ENCODE measurements around the gene BBX. TPM values are rescaled to one million over a fixed set of nuclear protein-coding genes. Genes with fewer than 3 reads are reported as not detected.

Gene BBX
- total RNA-seq, 5 donors from 2014 or later (not counting 1 experiment from before 2014, with no cell fraction given): 67.7 to 89.8 (median 82.0) TPM

GRCh38 chr3:107753494-107753893 lies 230.7 kb downstream of the BBX start:
- WGBS (ENCODE audit: insufficient coverage): 17% methylated on average over 1 of the region's 2 CpGs
- Histone ChIP-seq H3K27me3 (replicated peaks in 1 of 2; ENCODE audit: control insufficient read depth in 2 of 2, extremely low read depth in 1 of 2, insufficient read depth in 2 of 2, low read length in 1 of 2) (no peaks in the 10 kb centered on the region), H3K36me3 (ENCODE audit: control insufficient read depth in 2 of 2, extremely low read depth in 1 of 2, insufficient read depth in 1 of 2, low read length in 1 of 2) (peaks cover 6 to 24% of the 10 kb centered on the region in 2 donors), H3K4me1 (ENCODE audit: control insufficient read depth in 1 of 2, extremely low read depth in 1 of 2, insufficient read depth in 2 of 2, low read length in 2 of 2) (no peaks in the 10 kb centered on the region), H3K27ac (ENCODE audit: low read length) (no peak overlapping the region), H3K9me3 (no peaks in the 10 kb centered on the region), H3K4me3 (ENCODE audit: control insufficient read depth in 1 of 2, extremely low read depth in 1 of 2, low read length in 1 of 2) (no peak overlapping the region)
- ChIA-PET CTCF (interaction anchor here in 1 of 2 donors (0.6 to 2.2 kb wide), 2 partner anchors 93 to 1156 kb away, joined by 3 to 5 read pairs; no protein-coding TSS in a partner anchor), POLR2A (no interaction called here)
- DNase-seq: peak in 10 of 35 experiments; percentile 1 to 26 (median 4)
- H3K27me3 Mint-ChIP-seq: no peaks in the 10 kb centered on the region
- peak in 1 of 4 experiments; percentile 56 for ATAC-seq (replicated peaks in 1 of 4)
- H3K27ac Mint-ChIP-seq: no peak overlapping the region
- H3K36me3 Mint-ChIP-seq: peaks cover 51% of the 10 kb centered on the region
- H3K4me3 Mint-ChIP-seq: no peak overlapping the region
- no peaks in the 10 kb centered on the region for H3K9me3 Mint-ChIP-seq
- H3K4me1 Mint-ChIP-seq: no peaks in the 10 kb centered on the region

DNA sequence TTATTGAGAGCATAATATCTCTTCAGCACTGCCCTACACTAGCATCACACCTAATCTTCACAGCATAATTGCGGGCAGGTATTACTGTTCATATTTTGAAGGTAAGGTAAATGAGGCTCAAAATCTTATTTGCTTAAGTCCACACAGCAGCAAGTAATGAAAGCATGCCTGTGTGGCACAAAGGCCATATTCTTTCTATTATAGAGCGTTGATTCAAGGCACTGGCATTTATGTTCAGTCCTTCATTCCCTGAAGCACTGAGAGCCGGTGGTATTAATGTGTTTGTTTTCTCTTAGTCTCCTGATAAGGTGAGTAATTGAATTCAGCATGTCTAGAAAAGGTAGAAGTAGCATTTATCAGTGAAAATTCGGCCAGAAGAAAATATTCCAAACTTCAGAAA lies 231.2 kb downstream of the BBX start:
- ATAC-seq (replicated peaks in 1 of 4) (no peak), DNase-seq (no peak)
- H3K27me3 Mint-ChIP-seq: no peaks in the 10 kb centered on the region
- Histone ChIP-seq H3K27me3 (replicated peaks in 1 of 2; ENCODE audit: control insufficient read depth in 2 of 2, extremely low read depth in 1 of 2, insufficient read depth in 2 of 2, low read length in 1 of 2) (no peaks in the 10 kb centered on the region), H3K27ac (ENCODE audit: low read length) (no peak overlapping the region), H3K4me1 (ENCODE audit: control insufficient read depth in 1 of 2, extremely low read depth in 1 of 2, insufficient read depth in 2 of 2, low read length in 2 of 2) (no peaks in the 10 kb centered on the region), H3K9me3 (no peaks in the 10 kb centered on the region), H3K36me3 (ENCODE audit: control insufficient read depth in 2 of 2, extremely low read depth in 1 of 2, insufficient read depth in 1 of 2, low read length in 1 of 2) (peaks cover 6 to 29% of the 10 kb centered on the region in 2 donors), H3K4me3 (ENCODE audit: control insufficient read depth in 1 of 2, extremely low read depth in 1 of 2, low read length in 1 of 2) (no peak overlapping the region)
- ChIA-PET POLR2A (no interaction called here), CTCF (interaction anchor here (0.6 to 2.2 kb wide), 3 partner anchors 77 to 1156 kb away, joined by 3 to 5 read pairs (median 3); no protein-coding TSS in a partner anchor)
- peaks cover 55% of the 10 kb centered on the region for H3K36me3 Mint-ChIP-seq
- no peak overlapping the region for H3K4me3 Mint-ChIP-seq
- no peaks in the 10 kb centered on the region for H3K9me3 Mint-ChIP-seq
- no peaks in the 10 kb centered on the region for H3K4me1 Mint-ChIP-seq
- no CpG with 5 or more reads among the region's 4 CpGs for WGBS (ENCODE audit: insufficient coverage)
- no peak overlapping the region for H3K27ac Mint-ChIP-seq

GRCh38 chr3:107756649-107757048 lies 233.9 kb downstream of the BBX start:
- Mint-ChIP-seq H3K9me3 (no peaks in the 10 kb centered on the region), H3K27me3 (no peaks in the 10 kb centered on the region), H3K36me3 (peaks cover 64% of the 10 kb centered on the region), H3K4me3 (no peak overlapping the region), H3K27ac (no peak overlapping the region), H3K4me1 (no peaks in the 10 kb centered on the region)
- no peak overlapping the region for H3K4me3 ChIP-seq (ENCODE audit: control insufficient read depth in 1 of 2, extremely low read depth in 1 of 2, low read length in 1 of 2)
- ChIA-PET CTCF (interaction anchor here in 1 of 2 donors (0.7 kb wide), 1 partner anchor 96 kb away, joined by 3 read pairs; no protein-coding TSS in a partner anchor), POLR2A (no interaction called here)
- WGBS (ENCODE audit: insufficient coverage): no CpG with 5 or more reads among the region's 2 CpGs
- H3K27ac ChIP-seq (ENCODE audit: low read length): no peak overlapping the region
- ATAC-seq (replicated peaks in 1 of 4) (no peak), DNase-seq (no peak)
- H3K4me1 ChIP-seq (ENCODE audit: control insufficient read depth in 1 of 2, extremely low read depth in 1 of 2, insufficient read depth in 2 of 2, low read length in 2 of 2): no peaks in the 10 kb centered on the region
- H3K36me3 ChIP-seq (ENCODE audit: control insufficient read depth in 2 of 2, extremely low read depth in 1 of 2, insufficient read depth in 1 of 2, low read length in 1 of 2): peaks cover 3 to 43% of the 10 kb centered on the region in 2 donors
- no peaks in the 10 kb centered on the region for H3K9me3 ChIP-seq
- no peaks in the 10 kb centered on the region for H3K27me3 ChIP-seq (replicated peaks in 1 of 2; ENCODE audit: control insufficient read depth in 2 of 2, extremely low read depth in 1 of 2, insufficient read depth in 2 of 2, low read length in 1 of 2)

GRCh38 chr3:107757140-107757539 lies 234.4 kb downstream of the BBX start:
- POLR2A ChIA-PET: interaction anchor here in 1 of 2 donors (0.6 kb wide), 1 partner anchor 39 kb away, joined by 3 read pairs; no protein-coding TSS in a partner anchor
- peaks cover 0 to 43% of the 10 kb centered on the region in 2 donors for H3K36me3 ChIP-seq (ENCODE audit: control insufficient read depth in 2 of 2, extremely low read depth in 1 of 2, insufficient read depth in 1 of 2, low read length in 1 of 2)
- no peaks in the 10 kb centered on the region for H3K9me3 ChIP-seq
- no CpG with 5 or more reads among the region's 2 CpGs for WGBS (ENCODE audit: insufficient coverage)
- no peaks in the 10 kb centered on the region for H3K27me3 Mint-ChIP-seq
- no peaks in the 10 kb centered on the region for H3K4me1 Mint-ChIP-seq
- no peaks in the 10 kb centered on the region for H3K4me1 ChIP-seq (ENCODE audit: control insufficient read depth in 1 of 2, extremely low read depth in 1 of 2, insufficient read depth in 2 of 2, low read length in 2 of 2)
- H3K9me3 Mint-ChIP-seq: no peaks in the 10 kb centered on the region
- H3K4me3 ChIP-seq (ENCODE audit: control insufficient read depth in 1 of 2, extremely low read depth in 1 of 2, low read length in 1 of 2): no peak overlapping the region
- no peaks in the 10 kb centered on the region for H3K27me3 ChIP-seq (replicated peaks in 1 of 2; ENCODE audit: control insufficient read depth in 2 of 2, extremely low read depth in 1 of 2, insufficient read depth in 2 of 2, low read length in 1 of 2)
- CTCF ChIA-PET: interaction anchor here in 1 of 2 donors (0.6 to 0.7 kb wide), 2 partner anchors 97 to 1975 kb away, joined by 3 read pairs; no protein-coding TSS in a partner anchor
- H3K27ac ChIP-seq (ENCODE audit: low read length): no peak overlapping the region
- no peak overlapping the region for H3K4me3 Mint-ChIP-seq
- no peak for ATAC-seq (replicated peaks in 1 of 4)
- DNase-seq: no peak
- no peak overlapping the region for H3K27ac Mint-ChIP-seq
- H3K36me3 Mint-ChIP-seq: peaks cover 65% of the 10 kb centered on the region

DNA sequence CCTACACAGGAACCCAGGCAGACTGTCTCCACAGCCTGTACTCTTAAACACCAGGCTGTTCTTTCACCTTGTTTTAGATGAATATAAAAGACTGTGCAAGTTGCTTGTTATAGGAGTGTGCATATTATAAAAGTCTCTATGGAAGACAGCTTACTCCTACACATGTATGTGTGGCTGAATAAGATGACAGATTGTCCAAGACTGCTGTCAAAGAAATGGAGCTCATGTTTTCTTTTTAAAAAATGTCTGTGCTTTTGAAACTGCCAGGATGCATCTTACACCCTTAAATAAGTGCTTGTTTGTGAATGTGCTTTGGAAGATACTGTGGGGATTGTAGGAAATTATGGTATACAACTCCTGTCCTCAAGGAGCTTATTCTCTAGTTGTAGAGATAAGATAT lies 237.4 kb downstream of the BBX start:
- Histone ChIP-seq H3K36me3 (ENCODE audit: control insufficient read depth in 2 of 2, extremely low read depth in 1 of 2, insufficient read depth in 1 of 2, low read length in 1 of 2) (peaks cover 0 to 33% of the 10 kb centered on the region in 2 donors), H3K4me3 (ENCODE audit: control insufficient read depth in 1 of 2, extremely low read depth in 1 of 2, low read length in 1 of 2) (no peak overlapping the region), H3K4me1 (ENCODE audit: control insufficient read depth in 1 of 2, extremely low read depth in 1 of 2, insufficient read depth in 2 of 2, low read length in 2 of 2) (no peaks in the 10 kb centered on the region), H3K9me3 (no peaks in the 10 kb centered on the region), H3K27ac (ENCODE audit: low read length) (no peak overlapping the region), H3K27me3 (replicated peaks in 1 of 2; ENCODE audit: control insufficient read depth in 2 of 2, extremely low read depth in 1 of 2, insufficient read depth in 2 of 2, low read length in 1 of 2) (no peaks in the 10 kb centered on the region)
- Mint-ChIP-seq H3K4me1 (no peaks in the 10 kb centered on the region), H3K4me3 (no peak overlapping the region), H3K36me3 (peaks cover 64% of the 10 kb centered on the region), H3K27ac (no peak overlapping the region), H3K27me3 (no peaks in the 10 kb centered on the region), H3K9me3 (no peaks in the 10 kb centered on the region)
- DNase-seq (no peak), ATAC-seq (replicated peaks in 1 of 4) (no peak)
- ChIA-PET CTCF (interaction anchor here (0.5 to 1.3 kb wide), 2 partner anchors 9 to 11 kb away, joined by 3 to 5 read pairs; no protein-coding TSS in a partner anchor), POLR2A (interaction anchor here in 1 of 2 donors (0.6 kb wide), 1 partner anchor 530 kb away, joined by 3 read pairs; no protein-coding TSS in a partner anchor)

DNA sequence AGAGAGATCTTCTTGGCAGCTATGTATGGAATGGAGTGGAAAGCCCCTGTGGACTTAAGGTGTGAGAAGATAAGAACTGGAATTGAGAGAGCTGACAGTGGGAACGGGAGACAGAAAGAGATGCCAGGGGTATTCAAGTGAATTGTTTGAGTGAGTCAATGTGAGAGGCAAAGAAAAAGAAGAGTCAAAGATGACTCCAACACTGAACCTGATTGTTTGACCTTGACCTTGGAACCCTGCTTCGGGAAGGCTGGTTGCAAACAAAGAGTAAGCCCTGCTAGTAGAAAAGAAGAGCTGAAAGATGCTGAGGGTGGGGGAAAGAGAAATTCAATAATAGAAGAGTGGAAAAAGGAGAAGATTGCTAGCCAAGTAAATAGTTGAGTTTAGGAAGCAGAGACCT lies 238.6 kb downstream of the BBX start:
- Histone ChIP-seq H3K36me3 (ENCODE audit: control insufficient read depth in 2 of 2, extremely low read depth in 1 of 2, insufficient read depth in 1 of 2, low read length in 1 of 2) (peaks cover 0 to 37% of the 10 kb centered on the region in 2 donors), H3K9me3 (no peaks in the 10 kb centered on the region), H3K4me1 (ENCODE audit: control insufficient read depth in 1 of 2, extremely low read depth in 1 of 2, insufficient read depth in 2 of 2, low read length in 2 of 2) (no peaks in the 10 kb centered on the region), H3K27me3 (replicated peaks in 1 of 2; ENCODE audit: control insufficient read depth in 2 of 2, extremely low read depth in 1 of 2, insufficient read depth in 2 of 2, low read length in 1 of 2) (no peaks in the 10 kb centered on the region), H3K27ac (ENCODE audit: low read length) (no peak overlapping the region), H3K4me3 (ENCODE audit: control insufficient read depth in 1 of 2, extremely low read depth in 1 of 2, low read length in 1 of 2) (no peak overlapping the region)
- POLR2A ChIA-PET: interaction anchor here in 1 of 2 donors (0.6 kb wide), 1 partner anchor 317 kb away, joined by 3 read pairs; no protein-coding TSS in a partner anchor
- H3K9me3 Mint-ChIP-seq: peaks cover 0 to 5% (median 4%) of the 10 kb centered on the region in 3 donors
- DNase-seq: no peak
- no peaks in the 10 kb centered on the region for H3K27me3 Mint-ChIP-seq
- H3K4me1 Mint-ChIP-seq: no peaks in the 10 kb centered on the region
- CTCF ChIA-PET: interaction anchor here in 1 of 2 donors (0.6 kb wide), 1 partner anchor 24 kb away, joined by 7 read pairs; no protein-coding TSS in a partner anchor
- peaks cover 65% of the 10 kb centered on the region for H3K36me3 Mint-ChIP-seq
- H3K27ac Mint-ChIP-seq: no peak overlapping the region
- no peak for ATAC-seq (replicated peaks in 1 of 4)
- H3K4me3 Mint-ChIP-seq: no peak overlapping the region
- 96% methylated on average over 2 of the region's 2 CpGs for WGBS (ENCODE audit: insufficient coverage)

All from T-cell (primary cell).